ENCODE data around the gene C17orf113. TPM values are rescaled to one million over a fixed set of nuclear protein-coding genes. Genes with fewer than 3 reads are reported as not detected.

Gene C17orf113
- total RNA-seq, 4 donors from 2014 or later, result 0.09 to 0.63 (median 0.19) TPM

- no peak for TF ChIP-seq CTCF (IDR thresholded peaks at IDR 0.05)
Measured at GRCh38 chr17:42000413-42001133, 49.8 kb downstream of the C17orf113 start.

GRCh38 chr17:41998497-41998896 lies 51.9 kb downstream of the C17orf113 start:
- no peak for ATAC-seq (ENCODE audit: low FRiP score)
- no peak for TF ChIP-seq CTCF (IDR thresholded peaks at IDR 0.05)
- no peak for DNase-seq (ENCODE audit: low spot score)

More at GRCh38 chr17:42000413-42001133, 49.8 kb downstream of the C17orf113 start:
- ATAC-seq (ENCODE audit: low FRiP score), result no peak
- DNase-seq (ENCODE audit: low spot score), result no peak

- TF ChIP-seq CTCF (IDR thresholded peaks at IDR 0.05), result no peak
- no peak for ATAC-seq (ENCODE audit: low FRiP score)
- no peak for DNase-seq (ENCODE audit: low spot score)
Measured at GRCh38 chr17:41996855-41997164, 53.6 kb downstream of the C17orf113 start.

- DNase-seq (ENCODE audit: low spot score) (no peak), ATAC-seq (ENCODE audit: low FRiP score) (no peak)
- TF ChIP-seq CTCF (IDR thresholded peaks at IDR 0.05), result no peak
Measured at GRCh38 chr17:41992576-41992975, 57.8 kb downstream of the C17orf113 start.

GRCh38 chr17:41989702-41990419 lies 60.5 kb downstream of the C17orf113 start:
- TF ChIP-seq CTCF (IDR thresholded peaks at IDR 0.05), result no peak
- no peak for ATAC-seq (ENCODE audit: low FRiP score)
- DNase-seq (ENCODE audit: low spot score), result no peak

- no peak for TF ChIP-seq CTCF (IDR thresholded peaks at IDR 0.05)
- no peak for ATAC-seq (ENCODE audit: low FRiP score)
- DNase-seq (ENCODE audit: low spot score), result no peak
Measured at GRCh38 chr17:41988418-41988817, 62.0 kb downstream of the C17orf113 start.

Other genes starting within 250 kb of the C17orf113 start
- 10 to 100 TPM in 2 of 4 donors, 1 to 10 TPM in 2; 6.6 to 15.6 (median 10.0) TPM for gene P3H4, start 238.7 kb downstream of the C17orf113 start, total RNA-seq
- 10 to 100 TPM; 30.5 to 53.1 (median 42.3) TPM for gene FKBP10, start 237.6 kb downstream of the C17orf113 start, total RNA-seq
- 10 to 100 TPM; 35.5 to 65.9 (median 42.5) TPM for gene NT5C3B, start 214.4 kb downstream of the C17orf113 start, total RNA-seq
- under 1 TPM in 3 of 4 donors, not detected in 1; 0.44 to 0.72 (median 0.63) TPM for gene KLHL10, start 212.8 kb downstream of the C17orf113 start, total RNA-seq
- 10 to 100 TPM; 16.2 to 18.8 (median 18.0) TPM for gene KLHL11, start 185.2 kb downstream of the C17orf113 start, total RNA-seq
- 100 to 1,000 TPM in 3 of 4 donors, 10 to 100 TPM in 1; 91.6 to 133 (median 111) TPM for gene ACLY, start 131.7 kb downstream of the C17orf113 start, total RNA-seq
- gene ODAD4, start 120.0 kb downstream of the C17orf113 start, total RNA-seq, result under 1 TPM; 0.19 to 0.96 (median 0.49) TPM
- gene CNP, start 83.8 kb downstream of the C17orf113 start, total RNA-seq, result 10 to 100 TPM; 42.2 to 62.9 (median 49.8) TPM
- gene DNAJC7, start 33.2 kb downstream of the C17orf113 start, total RNA-seq, result 10 to 100 TPM; 46.5 to 72.5 (median 70.7) TPM
- gene NKIRAS2, start 30.5 kb downstream of the C17orf113 start, total RNA-seq, result 10 to 100 TPM; 27.8 to 39.3 (median 30.4) TPM
- not detected for gene ZNF385C, start 47.9 kb upstream of the C17orf113 start, total RNA-seq
- gene DHX58, start 62.1 kb upstream of the C17orf113 start, total RNA-seq, result 10 to 100 TPM in 2 of 4 donors, 1 to 10 TPM in 2; 7.8 to 21.8 (median 10.2) TPM
- 10 to 100 TPM; 30.2 to 68.7 (median 33.9) TPM for gene KAT2A, start 70.8 kb upstream of the C17orf113 start, total RNA-seq
- gene HSPB9, start 72.2 kb upstream of the C17orf113 start, total RNA-seq, result under 1 TPM in 1 of 4 donors, not detected in 3; 0.25 TPM
- gene RAB5C, start 104.4 kb upstream of the C17orf113 start, total RNA-seq, result 100 to 1,000 TPM; 122 to 178 (median 158) TPM
- gene KCNH4, start 130.5 kb upstream of the C17orf113 start, total RNA-seq, result under 1 TPM in 3 of 4 donors, not detected in 1; 0.44 to 0.79 (median 0.48) TPM
- not detected for gene HCRT, start 134.9 kb upstream of the C17orf113 start, total RNA-seq
- gene GHDC, start 143.9 kb upstream of the C17orf113 start, total RNA-seq, result 10 to 100 TPM; 28.8 to 41.3 (median 35.5) TPM
- gene STAT5B, start 225.8 kb upstream of the C17orf113 start, total RNA-seq, result 100 to 1,000 TPM in 2 of 4 donors, 10 to 100 TPM in 2; 66.6 to 130 (median 111) TPM
- gene STAT5A, start 237.9 kb upstream of the C17orf113 start, total RNA-seq, result 100 to 1,000 TPM; 151 to 200 (median 171) TPM